HG02884 (cell line): Measurements from ENCODE around the gene ARHGAP44.

ENCODE experiments used
- ATAC-seq: cut with Tn5 transposase; IDR thresholded peaks from one replicate; pipeline ENCODE4 v1.9.1; 2021; ENCODE audit warnings: mild to moderate bottlenecking, moderate library complexity; ENCODE audit not compliant: unreplicated experiment

The ARHGAP44 gene

GRCh38 chr17:12990926-12991325 lies 201.6 kb downstream of the ARHGAP44 start:
- no peak for ATAC-seq

- no peak for ATAC-seq
These were observed 203.4 kb downstream of the ARHGAP44 start for GRCh38 chr17:12992676-12993075.

GRCh38 chr17:12993631-12994030 lies 204.3 kb downstream of the ARHGAP44 start:
- no peak for ATAC-seq

GRCh38 chr17:12994341-12995074 lies 205.2 kb downstream of the ARHGAP44 start:
- ATAC-seq, result no peak

GRCh38 chr17:12995106-12995895 lies 206.0 kb downstream of the ARHGAP44 start:
- ATAC-seq, result no peak

GRCh38 chr17:12995896-12996295 lies 206.6 kb downstream of the ARHGAP44 start:
- ATAC-seq, result no peak

GRCh38 chr17:12996357-12996756 lies 207.1 kb downstream of the ARHGAP44 start:
- no peak for ATAC-seq

- ATAC-seq, result no peak
These were observed 207.6 kb downstream of the ARHGAP44 start for GRCh38 chr17:12996941-12997340.

- ATAC-seq, result no peak
These were observed 209.2 kb downstream of the ARHGAP44 start for GRCh38 chr17:12998461-12998860.

- no peak for ATAC-seq
These were observed 209.6 kb downstream of the ARHGAP44 start for GRCh38 chr17:12998874-12999273.

GRCh38 chr17:13000561-13000960 lies 211.3 kb downstream of the ARHGAP44 start:
- no peak for ATAC-seq

- no peak for ATAC-seq
These were observed 212.8 kb downstream of the ARHGAP44 start for GRCh38 chr17:13001991-13002615.

- no peak for ATAC-seq
These were observed 213.6 kb downstream of the ARHGAP44 start for GRCh38 chr17:13002761-13003453.

GRCh38 chr17:13003454-13003851 lies 214.2 kb downstream of the ARHGAP44 start:
- ATAC-seq, result no peak

- no peak for ATAC-seq
These were observed 214.6 kb downstream of the ARHGAP44 start for GRCh38 chr17:13003927-13004326.

GRCh38 chr17:13004336-13004735 lies 215.0 kb downstream of the ARHGAP44 start:
- ATAC-seq, result no peak

GRCh38 chr17:13005530-13005929 lies 216.2 kb downstream of the ARHGAP44 start:
- ATAC-seq, result no peak

- ATAC-seq, result no peak
These were observed 219.2 kb downstream of the ARHGAP44 start for GRCh38 chr17:13008461-13008860.

GRCh38 chr17:13010959-13011358 lies 221.7 kb downstream of the ARHGAP44 start:
- ATAC-seq, result no peak

GRCh38 chr17:13014801-13015200 lies 225.5 kb downstream of the ARHGAP44 start:
- ATAC-seq, result no peak
